GM12801 (cell line): Measurements from ENCODE around the gene ZBTB17.

Source experiments
- TF ChIP-seq, protein P1 (sequence below): IDR thresholded peaks from one replicate; pipeline ENCODE4 v1.5.1; 2011; ENCODE audit warnings: control low read depth; ENCODE audit not compliant: insufficient read length; ENCODE audit errors: extremely low read depth

ZBTB17 gene

GRCh38 chr1:15949453-15950245 lies 26.3 kb downstream of the ZBTB17 start:
- TF ChIP-seq, protein P1, sequence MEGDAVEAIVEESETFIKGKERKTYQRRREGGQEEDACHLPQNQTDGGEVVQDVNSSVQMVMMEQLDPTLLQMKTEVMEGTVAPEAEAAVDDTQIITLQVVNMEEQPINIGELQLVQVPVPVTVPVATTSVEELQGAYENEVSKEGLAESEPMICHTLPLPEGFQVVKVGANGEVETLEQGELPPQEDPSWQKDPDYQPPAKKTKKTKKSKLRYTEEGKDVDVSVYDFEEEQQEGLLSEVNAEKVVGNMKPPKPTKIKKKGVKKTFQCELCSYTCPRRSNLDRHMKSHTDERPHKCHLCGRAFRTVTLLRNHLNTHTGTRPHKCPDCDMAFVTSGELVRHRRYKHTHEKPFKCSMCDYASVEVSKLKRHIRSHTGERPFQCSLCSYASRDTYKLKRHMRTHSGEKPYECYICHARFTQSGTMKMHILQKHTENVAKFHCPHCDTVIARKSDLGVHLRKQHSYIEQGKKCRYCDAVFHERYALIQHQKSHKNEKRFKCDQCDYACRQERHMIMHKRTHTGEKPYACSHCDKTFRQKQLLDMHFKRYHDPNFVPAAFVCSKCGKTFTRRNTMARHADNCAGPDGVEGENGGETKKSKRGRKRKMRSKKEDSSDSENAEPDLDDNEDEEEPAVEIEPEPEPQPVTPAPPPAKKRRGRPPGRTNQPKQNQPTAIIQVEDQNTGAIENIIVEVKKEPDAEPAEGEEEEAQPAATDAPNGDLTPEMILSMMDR: no peak

- TF ChIP-seq, protein P1: no peak
Observed at GRCh38 chr1:15948595-15949452, 27.1 kb downstream of the ZBTB17 start.

GRCh38 chr1:15948091-15948591 lies 27.8 kb downstream of the ZBTB17 start:
- TF ChIP-seq, protein P1: no peak

DNA sequence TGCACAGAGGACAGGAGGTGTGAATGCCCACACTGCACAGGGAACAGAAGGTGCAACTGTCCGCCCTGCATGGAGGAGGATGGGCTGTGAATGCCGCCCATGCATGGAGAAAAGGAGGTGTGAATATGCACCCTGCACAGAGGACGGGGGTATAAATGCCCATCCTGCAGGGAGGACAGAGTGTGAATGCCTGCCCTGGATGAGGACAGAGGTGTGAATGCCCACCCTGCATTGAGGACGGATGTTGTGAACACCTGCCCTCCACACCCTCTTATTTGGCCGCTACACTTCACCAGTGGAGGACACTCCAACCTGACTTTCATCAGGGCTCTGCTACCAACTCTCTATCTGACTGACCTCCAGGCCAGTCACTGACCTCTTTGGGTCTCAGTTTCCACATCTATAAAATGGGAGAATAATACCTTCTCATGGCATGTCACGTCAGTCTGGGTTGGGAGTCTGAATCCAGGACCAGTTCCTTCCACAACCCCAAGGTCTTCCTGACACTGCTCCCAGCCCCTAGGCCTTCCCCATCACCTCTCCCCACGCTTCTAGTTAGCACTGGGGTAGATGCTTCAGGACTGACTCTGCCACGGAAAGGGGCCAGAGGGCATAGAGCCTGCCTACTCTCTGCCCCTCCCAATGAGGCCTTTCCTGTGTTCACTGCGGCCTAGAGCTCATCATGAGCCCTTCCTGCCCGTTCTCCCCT lies 28.4 kb downstream of the ZBTB17 start:
- TF ChIP-seq, protein P1: no peak

DNA sequence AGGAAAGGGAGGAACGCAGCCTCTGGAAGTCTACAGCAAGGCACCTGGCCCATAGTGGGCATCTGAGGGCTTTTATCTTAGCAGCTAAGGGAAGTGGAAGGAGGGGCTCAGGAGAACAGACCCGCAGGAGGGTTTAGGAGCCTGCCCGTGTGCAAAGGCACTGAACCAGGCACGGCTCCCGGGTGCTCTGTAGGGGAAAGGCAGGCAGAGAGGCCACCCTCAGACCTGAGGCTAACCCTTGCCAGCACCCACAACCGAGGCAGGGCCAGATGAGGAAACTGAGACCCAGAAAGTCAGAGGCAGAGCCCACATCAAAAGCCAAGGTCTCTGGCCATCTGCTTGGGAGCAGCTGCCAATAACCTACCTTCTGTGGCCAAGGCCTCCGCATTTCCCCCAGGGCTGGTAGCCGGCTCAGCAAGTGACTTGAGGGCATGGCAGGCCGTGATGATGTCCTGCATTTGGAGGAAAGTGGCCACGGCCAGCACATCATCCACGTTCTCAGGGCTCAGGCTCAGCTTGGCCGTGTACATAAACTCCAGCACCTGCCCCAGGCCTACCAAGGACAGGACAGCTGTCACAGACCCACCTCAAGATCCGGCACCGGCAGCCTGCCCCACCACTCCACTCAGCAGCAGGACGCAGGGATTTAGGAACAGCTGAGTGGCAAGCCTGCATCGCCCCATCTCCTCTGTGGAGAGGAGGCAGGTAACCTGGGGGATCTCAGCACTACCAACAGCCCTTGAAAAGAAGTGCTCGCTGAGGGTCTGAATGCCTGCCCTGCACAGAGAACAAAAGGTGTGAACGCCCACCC lies 29.1 kb downstream of the ZBTB17 start:
- TF ChIP-seq, protein P1: no peak

DNA sequence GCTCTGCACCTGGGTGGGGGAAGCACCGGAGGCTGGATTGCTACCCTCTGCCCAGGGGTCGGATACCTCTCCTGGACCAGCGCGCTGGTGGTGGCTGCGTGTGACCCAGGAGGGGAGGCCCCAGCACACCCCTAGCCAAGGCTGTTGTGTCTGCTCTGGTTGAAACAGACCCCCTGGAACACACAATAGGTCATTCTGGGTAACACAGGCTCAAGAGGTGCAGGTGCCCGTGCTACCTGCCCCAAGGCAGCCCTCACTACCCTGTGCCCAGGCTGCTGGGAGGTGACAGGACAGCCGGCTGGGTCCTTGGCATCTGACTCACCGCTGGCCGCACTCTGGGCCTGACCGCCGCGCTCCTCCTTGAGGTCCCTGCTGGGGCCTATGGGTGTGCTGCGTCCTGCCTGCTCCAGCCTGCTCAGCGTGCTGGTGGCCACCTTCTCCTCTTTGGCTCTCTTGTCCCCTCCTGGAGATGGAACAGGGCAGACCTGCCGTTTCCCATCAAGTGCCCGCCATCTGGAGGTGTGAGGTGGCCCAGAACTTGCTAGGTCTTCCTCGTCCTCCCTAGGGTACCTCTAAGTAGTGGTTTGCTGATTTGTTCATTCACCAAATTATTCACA lies 30.0 kb downstream of the ZBTB17 start:
- TF ChIP-seq, protein P1: no peak
